ENCODE data around the gene ARHGEF25. TPM values are rescaled to one million over a fixed set of nuclear protein-coding genes. Genes with fewer than 3 reads are reported as not detected.

ARHGEF25 gene
- total and polyA plus RNA-seq, 2 of the 13 experiments (the other 11 are each of a cell fraction or from before 2014, with no cell fraction given) = 11.5 to 12.5 TPM

DNA sequence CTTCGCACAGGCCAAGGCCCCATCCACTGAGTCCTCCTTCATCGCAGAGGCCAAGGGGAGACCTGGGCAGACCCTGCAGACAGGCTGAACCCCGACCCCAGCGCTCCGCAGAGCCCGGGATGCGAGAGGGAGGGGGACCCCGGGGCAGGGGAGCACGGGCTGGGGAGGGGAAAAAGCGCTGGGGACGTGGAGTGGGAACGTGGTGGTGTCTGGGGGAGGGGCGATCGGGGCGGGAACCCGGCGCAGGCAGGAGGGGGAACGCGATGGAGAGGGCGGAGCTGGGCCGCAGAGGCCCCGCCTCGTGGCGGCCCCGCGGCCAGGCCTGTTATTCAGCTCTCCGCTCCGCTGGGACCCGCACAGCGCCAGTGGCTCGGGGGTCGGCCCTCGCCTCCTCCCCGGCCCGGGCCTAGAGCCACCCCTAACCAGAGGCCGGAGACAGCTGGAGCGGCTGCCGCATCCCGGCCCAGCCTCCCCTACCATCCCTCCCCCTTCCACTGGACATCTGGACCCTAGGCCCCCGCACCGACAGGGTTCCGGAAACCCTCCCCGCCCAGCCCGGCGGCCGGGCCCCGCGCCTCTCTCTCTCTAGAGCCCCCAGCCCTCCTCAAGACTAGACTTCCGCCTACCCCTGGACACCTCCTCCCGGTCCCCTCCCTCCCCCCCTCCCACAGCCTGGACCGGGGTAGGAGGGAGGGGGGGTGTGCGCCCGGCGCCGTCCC, at the start of gene ARHGEF25 (continued):
- TF ChIP-seq, protein P1, sequence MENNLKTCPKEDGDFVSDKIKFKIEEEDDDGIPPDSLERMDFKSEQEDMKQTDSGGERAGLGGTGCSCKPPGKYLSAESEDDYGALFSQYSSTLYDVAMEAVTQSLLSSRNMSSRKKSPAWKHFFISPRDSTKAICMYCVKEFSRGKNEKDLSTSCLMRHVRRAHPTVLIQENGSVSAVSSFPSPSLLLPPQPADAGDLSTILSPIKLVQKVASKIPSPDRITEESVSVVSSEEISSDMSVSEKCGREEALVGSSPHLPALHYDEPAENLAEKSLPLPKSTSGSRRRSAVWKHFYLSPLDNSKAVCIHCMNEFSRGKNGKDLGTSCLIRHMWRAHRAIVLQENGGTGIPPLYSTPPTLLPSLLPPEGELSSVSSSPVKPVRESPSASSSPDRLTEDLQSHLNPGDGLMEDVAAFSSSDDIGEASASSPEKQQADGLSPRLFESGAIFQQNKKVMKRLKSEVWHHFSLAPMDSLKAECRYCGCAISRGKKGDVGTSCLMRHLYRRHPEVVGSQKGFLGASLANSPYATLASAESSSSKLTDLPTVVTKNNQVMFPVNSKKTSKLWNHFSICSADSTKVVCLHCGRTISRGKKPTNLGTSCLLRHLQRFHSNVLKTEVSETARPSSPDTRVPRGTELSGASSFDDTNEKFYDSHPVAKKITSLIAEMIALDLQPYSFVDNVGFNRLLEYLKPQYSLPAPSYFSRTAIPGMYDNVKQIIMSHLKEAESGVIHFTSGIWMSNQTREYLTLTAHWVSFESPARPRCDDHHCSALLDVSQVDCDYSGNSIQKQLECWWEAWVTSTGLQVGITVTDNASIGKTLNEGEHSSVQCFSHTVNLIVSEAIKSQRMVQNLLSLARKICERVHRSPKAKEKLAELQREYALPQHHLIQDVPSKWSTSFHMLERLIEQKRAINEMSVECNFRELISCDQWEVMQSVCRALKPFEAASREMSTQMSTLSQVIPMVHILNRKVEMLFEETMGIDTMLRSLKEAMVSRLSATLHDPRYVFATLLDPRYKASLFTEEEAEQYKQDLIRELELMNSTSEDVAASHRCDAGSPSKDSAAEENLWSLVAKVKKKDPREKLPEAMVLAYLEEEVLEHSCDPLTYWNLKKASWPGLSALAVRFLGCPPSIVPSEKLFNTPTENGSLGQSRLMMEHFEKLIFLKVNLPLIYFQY (CRISPR knock-in tag; IDR thresholded peaks at IDR 0.05; ENCODE audit: borderline replicate concordance) = 0 out of 2 replicates have a peak, but pooled peaks have one; percentile 46
- TF ChIP-seq, protein P2, sequence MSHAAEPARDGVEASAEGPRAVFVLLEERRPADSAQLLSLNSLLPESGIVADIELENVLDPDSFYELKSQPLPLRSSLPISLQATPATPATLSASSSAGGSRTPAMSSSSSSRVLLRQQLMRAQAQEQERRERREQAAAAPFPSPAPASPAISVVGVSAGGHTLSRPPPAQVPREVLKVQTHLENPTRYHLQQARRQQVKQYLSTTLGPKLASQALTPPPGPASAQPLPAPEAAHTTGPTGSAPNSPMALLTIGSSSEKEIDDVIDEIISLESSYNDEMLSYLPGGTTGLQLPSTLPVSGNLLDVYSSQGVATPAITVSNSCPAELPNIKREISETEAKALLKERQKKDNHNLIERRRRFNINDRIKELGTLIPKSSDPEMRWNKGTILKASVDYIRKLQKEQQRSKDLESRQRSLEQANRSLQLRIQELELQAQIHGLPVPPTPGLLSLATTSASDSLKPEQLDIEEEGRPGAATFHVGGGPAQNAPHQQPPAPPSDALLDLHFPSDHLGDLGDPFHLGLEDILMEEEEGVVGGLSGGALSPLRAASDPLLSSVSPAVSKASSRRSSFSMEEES (CRISPR knock-in tag; IDR thresholded peaks at IDR 0.05) = no peak

DNA sequence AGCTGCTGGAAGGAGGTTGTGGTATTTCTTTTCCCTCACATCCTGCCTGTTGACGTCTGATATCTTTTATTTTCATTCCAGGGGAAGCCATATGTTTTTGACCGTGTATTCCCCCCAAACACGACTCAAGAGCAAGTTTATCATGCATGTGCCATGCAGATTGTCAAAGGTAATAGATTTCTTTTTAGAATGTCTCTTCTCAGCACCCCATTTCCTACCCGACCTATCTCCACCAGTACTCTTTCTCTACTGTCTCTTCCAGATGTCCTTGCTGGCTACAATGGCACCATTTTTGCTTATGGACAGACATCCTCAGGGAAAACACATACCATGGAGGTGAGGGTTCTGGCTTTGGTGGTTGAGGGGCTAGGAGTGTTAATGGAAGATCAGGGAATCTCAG, 47.9 kb upstream of the ARHGEF25 start:
- 50% methylated on average over 4 of the region's 4 CpGs for WGBS (ENCODE audit: low lambda C conversion rate)
- no peak for TF ChIP-seq ZSCAN30 (CRISPR knock-in tag; IDR thresholded peaks at IDR 0.05)
- TF ChIP-seq, protein P3, sequence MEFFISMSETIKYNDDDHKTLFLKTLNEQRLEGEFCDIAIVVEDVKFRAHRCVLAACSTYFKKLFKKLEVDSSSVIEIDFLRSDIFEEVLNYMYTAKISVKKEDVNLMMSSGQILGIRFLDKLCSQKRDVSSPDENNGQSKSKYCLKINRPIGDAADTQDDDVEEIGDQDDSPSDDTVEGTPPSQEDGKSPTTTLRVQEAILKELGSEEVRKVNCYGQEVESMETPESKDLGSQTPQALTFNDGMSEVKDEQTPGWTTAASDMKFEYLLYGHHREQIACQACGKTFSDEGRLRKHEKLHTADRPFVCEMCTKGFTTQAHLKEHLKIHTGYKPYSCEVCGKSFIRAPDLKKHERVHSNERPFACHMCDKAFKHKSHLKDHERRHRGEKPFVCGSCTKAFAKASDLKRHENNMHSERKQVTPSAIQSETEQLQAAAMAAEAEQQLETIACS (CRISPR knock-in tag; IDR thresholded peaks at IDR 0.05) = no peak
- TF ChIP-seq ZSCAN22 (CRISPR knock-in tag; IDR thresholded peaks at IDR 0.05) = no peak
- TF ChIP-seq, protein P4, sequence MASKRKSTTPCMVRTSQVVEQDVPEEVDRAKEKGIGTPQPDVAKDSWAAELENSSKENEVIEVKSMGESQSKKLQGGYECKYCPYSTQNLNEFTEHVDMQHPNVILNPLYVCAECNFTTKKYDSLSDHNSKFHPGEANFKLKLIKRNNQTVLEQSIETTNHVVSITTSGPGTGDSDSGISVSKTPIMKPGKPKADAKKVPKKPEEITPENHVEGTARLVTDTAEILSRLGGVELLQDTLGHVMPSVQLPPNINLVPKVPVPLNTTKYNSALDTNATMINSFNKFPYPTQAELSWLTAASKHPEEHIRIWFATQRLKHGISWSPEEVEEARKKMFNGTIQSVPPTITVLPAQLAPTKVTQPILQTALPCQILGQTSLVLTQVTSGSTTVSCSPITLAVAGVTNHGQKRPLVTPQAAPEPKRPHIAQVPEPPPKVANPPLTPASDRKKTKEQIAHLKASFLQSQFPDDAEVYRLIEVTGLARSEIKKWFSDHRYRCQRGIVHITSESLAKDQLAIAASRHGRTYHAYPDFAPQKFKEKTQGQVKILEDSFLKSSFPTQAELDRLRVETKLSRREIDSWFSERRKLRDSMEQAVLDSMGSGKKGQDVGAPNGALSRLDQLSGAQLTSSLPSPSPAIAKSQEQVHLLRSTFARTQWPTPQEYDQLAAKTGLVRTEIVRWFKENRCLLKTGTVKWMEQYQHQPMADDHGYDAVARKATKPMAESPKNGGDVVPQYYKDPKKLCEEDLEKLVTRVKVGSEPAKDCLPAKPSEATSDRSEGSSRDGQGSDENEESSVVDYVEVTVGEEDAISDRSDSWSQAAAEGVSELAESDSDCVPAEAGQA (IDR thresholded peaks at IDR 0.05; ENCODE audit: low read depth) = no peak
- TF ChIP-seq, protein P4 (CRISPR knock-in tag; IDR thresholded peaks at IDR 0.05; ENCODE audit: borderline replicate concordance) = no peak
- TF ChIP-seq EHMT2 (IDR thresholded peaks at IDR 0.05; ENCODE audit: borderline replicate concordance, low read depth, low read length) = no peak
- no peak for TF ChIP-seq ZNF24 (IDR thresholded peaks at IDR 0.05)

More for the DNA sequence above, 47.9 kb upstream of the ARHGEF25 start:
- no peak overlapping the region for H3K27ac ChIP-seq (ENCODE audit: extremely low read length, insufficient read depth, low read length)
- BruUV-seq (replicated peaks) = no TSS peak
- ATAC-seq = no peak
- no peak overlapping the region for H2AFZ ChIP-seq (ENCODE audit: low read length)
- CTCF ChIA-PET (ENCODE audit: low intra/inter-chr PET ratio, low total read pairs) = no interaction called here
- FAIRE-seq = no peak
- no peaks in the 10 kb centered on the region for H3K79me2 ChIP-seq (ENCODE audit: insufficient read depth, low read length)
- H3K36me3 ChIP-seq (replicated peaks in 1 of 2; ENCODE audit: control insufficient read depth in 1 of 2, insufficient read depth in 2 of 2, low read length in 2 of 2) = no peaks in the 10 kb centered on the region
- H4K20me1 ChIP-seq (ENCODE audit: insufficient read depth, low read length) = no peaks in the 10 kb centered on the region
- no peak overlapping the region for H3K9ac ChIP-seq (ENCODE audit: insufficient read depth, low read depth, low read length)
- H3K4me1 ChIP-seq (ENCODE audit: insufficient read depth, low read length) = no peaks in the 10 kb centered on the region
- POLR2A ChIA-PET = no interaction called here
- H3K9me3 ChIP-seq (ENCODE audit: low read length) = no peaks in the 10 kb centered on the region
- H3K4me3 ChIP-seq (replicated peaks in 1 of 3; ENCODE audit: insufficient read depth in 1 of 3, low read depth in 2 of 3, low read length in 3 of 3) = no peak overlapping the region
- no peaks in the 10 kb centered on the region for H3K27me3 ChIP-seq (ENCODE audit: control insufficient read depth in 1 of 2, insufficient read depth in 2 of 2, low read length in 2 of 2)
- in situ Hi-C loops (cut with HindIII; ENCODE audit: extremely low pct_ligation_motif_present, low pct_unique_long_range_greater_than_20kb) = no loop called here
- DNase-seq (ENCODE audit: low spot score) = no peak
- intact Hi-C loops (cut with micrococcal nuclease; ENCODE audit: unreplicated experiment) = no loop called here
- no peak overlapping the region for H3K4me2 ChIP-seq (ENCODE audit: low read depth, low read length)
